ENCODE results near the gene DNM3. TPM values are rescaled to one million over a fixed set of nuclear protein-coding genes. Genes with fewer than 3 reads are reported as not detected.

DNM3 gene
- total and polyA plus RNA-seq, 4 donors, result 2.1 to 16.3 (median 5.6) TPM

GRCh38 chr1:171864308-171864707 is 23.0 kb downstream of the DNM3 start:
- peaks cover 0 to 1% (median 0%) of the 10 kb centered on the region in 5 donors for H3K4me1 ChIP-seq (ENCODE audit: control insufficient read depth in 5 of 5, insufficient read depth in 5 of 5, low read length in 5 of 5)
- ATAC-seq (ENCODE audit: insufficient read depth, low FRiP score), result no peak
- TF ChIP-seq, protein P1, sequence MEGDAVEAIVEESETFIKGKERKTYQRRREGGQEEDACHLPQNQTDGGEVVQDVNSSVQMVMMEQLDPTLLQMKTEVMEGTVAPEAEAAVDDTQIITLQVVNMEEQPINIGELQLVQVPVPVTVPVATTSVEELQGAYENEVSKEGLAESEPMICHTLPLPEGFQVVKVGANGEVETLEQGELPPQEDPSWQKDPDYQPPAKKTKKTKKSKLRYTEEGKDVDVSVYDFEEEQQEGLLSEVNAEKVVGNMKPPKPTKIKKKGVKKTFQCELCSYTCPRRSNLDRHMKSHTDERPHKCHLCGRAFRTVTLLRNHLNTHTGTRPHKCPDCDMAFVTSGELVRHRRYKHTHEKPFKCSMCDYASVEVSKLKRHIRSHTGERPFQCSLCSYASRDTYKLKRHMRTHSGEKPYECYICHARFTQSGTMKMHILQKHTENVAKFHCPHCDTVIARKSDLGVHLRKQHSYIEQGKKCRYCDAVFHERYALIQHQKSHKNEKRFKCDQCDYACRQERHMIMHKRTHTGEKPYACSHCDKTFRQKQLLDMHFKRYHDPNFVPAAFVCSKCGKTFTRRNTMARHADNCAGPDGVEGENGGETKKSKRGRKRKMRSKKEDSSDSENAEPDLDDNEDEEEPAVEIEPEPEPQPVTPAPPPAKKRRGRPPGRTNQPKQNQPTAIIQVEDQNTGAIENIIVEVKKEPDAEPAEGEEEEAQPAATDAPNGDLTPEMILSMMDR (IDR thresholded peaks at IDR 0.05; ENCODE audit: control extremely low read depth, extremely low read depth), result no peak
- H3K27me3 ChIP-seq (ENCODE audit: control insufficient read depth in 3 of 3, insufficient read depth in 3 of 3, low read length in 2 of 3), result no peaks in the 10 kb centered on the region
- DNase-seq, result no peak
- H3K36me3 ChIP-seq (ENCODE audit: control insufficient read depth in 4 of 4, insufficient read depth in 4 of 4, low read length in 4 of 4), result no peaks in the 10 kb centered on the region
- no peaks in the 10 kb centered on the region for H3K9me3 ChIP-seq (ENCODE audit: control insufficient read depth in 4 of 4, insufficient read depth in 3 of 4, low read length in 3 of 4)
- H3K27ac ChIP-seq (ENCODE audit: low read depth in 1 of 2, low read length in 1 of 2), result no peak overlapping the region
- no peak overlapping the region for H3K4me3 ChIP-seq
- no peak overlapping the region for H3K9ac ChIP-seq (ENCODE audit: insufficient read depth in 1 of 2, low read length in 2 of 2)

- no peaks in the 10 kb centered on the region for H3K9me3 ChIP-seq (ENCODE audit: control insufficient read depth in 4 of 4, insufficient read depth in 3 of 4, low read length in 3 of 4)
These were observed 23.8 kb downstream of the DNM3 start for GRCh38 chr1:171865106-171865505.

GRCh38 chr1:171867236-171867635 is 25.9 kb downstream of the DNM3 start:
- no peak for DNase-seq
- 90 to 96% methylated on average over 2 of the region's 2 CpGs for WGBS, 2 donors
- TF ChIP-seq, protein P1 (IDR thresholded peaks at IDR 0.05; ENCODE audit: control extremely low read depth, extremely low read depth), result no peak
- peaks cover 0 to 1% (median 0%) of the 10 kb centered on the region in 5 donors for H3K4me1 ChIP-seq (ENCODE audit: control insufficient read depth in 5 of 5, insufficient read depth in 5 of 5, low read length in 5 of 5)
- no peak overlapping the region for H3K27ac ChIP-seq (ENCODE audit: low read depth in 1 of 2, low read length in 1 of 2)
- no peaks in the 10 kb centered on the region for H3K9me3 ChIP-seq (ENCODE audit: control insufficient read depth in 4 of 4, insufficient read depth in 3 of 4, low read length in 3 of 4)
- no peaks in the 10 kb centered on the region for H3K27me3 ChIP-seq (ENCODE audit: control insufficient read depth in 3 of 3, insufficient read depth in 3 of 3, low read length in 2 of 3)
- ATAC-seq (ENCODE audit: insufficient read depth, low FRiP score), result no peak
- H3K9ac ChIP-seq (ENCODE audit: insufficient read depth in 1 of 2, low read length in 2 of 2), result no peak overlapping the region
- no peaks in the 10 kb centered on the region for H3K36me3 ChIP-seq (ENCODE audit: control insufficient read depth in 4 of 4, insufficient read depth in 4 of 4, low read length in 4 of 4)
- H3K4me3 ChIP-seq, result no peak overlapping the region

More at GRCh38 chr1:171865106-171865505, 23.8 kb downstream of the DNM3 start:
- WGBS, 2 donors, result 92 to 93% methylated on average over 6 of the region's 6 CpGs
- H3K4me1 ChIP-seq (ENCODE audit: control insufficient read depth in 5 of 5, insufficient read depth in 5 of 5, low read length in 5 of 5), result peaks cover 0 to 1% (median 0%) of the 10 kb centered on the region in 5 donors
- no peak overlapping the region for H3K9ac ChIP-seq (ENCODE audit: insufficient read depth in 1 of 2, low read length in 2 of 2)
- no peaks in the 10 kb centered on the region for H3K36me3 ChIP-seq (ENCODE audit: control insufficient read depth in 4 of 4, insufficient read depth in 4 of 4, low read length in 4 of 4)
- no peak overlapping the region for H3K27ac ChIP-seq (ENCODE audit: low read depth in 1 of 2, low read length in 1 of 2)
- DNase-seq (no peak), ATAC-seq (ENCODE audit: insufficient read depth, low FRiP score) (no peak)
- no peaks in the 10 kb centered on the region for H3K27me3 ChIP-seq (ENCODE audit: control insufficient read depth in 3 of 3, insufficient read depth in 3 of 3, low read length in 2 of 3)
- TF ChIP-seq, protein P1 (IDR thresholded peaks at IDR 0.05; ENCODE audit: control extremely low read depth, extremely low read depth), result no peak
- no peak overlapping the region for H3K4me3 ChIP-seq

GRCh38 chr1:171868217-171868803 is 27.0 kb downstream of the DNM3 start:
- TF ChIP-seq, protein P1 (IDR thresholded peaks at IDR 0.05; ENCODE audit: control extremely low read depth, extremely low read depth), result no peak
- Histone ChIP-seq H3K27ac (ENCODE audit: low read depth in 1 of 2, low read length in 1 of 2) (no peak overlapping the region), H3K9me3 (ENCODE audit: control insufficient read depth in 4 of 4, insufficient read depth in 3 of 4, low read length in 3 of 4) (no peaks in the 10 kb centered on the region), H3K36me3 (ENCODE audit: control insufficient read depth in 4 of 4, insufficient read depth in 4 of 4, low read length in 4 of 4) (no peaks in the 10 kb centered on the region), H3K9ac (ENCODE audit: insufficient read depth in 1 of 2, low read length in 2 of 2) (no peak overlapping the region), H3K4me3 (no peak overlapping the region), H3K4me1 (ENCODE audit: control insufficient read depth in 5 of 5, insufficient read depth in 5 of 5, low read length in 5 of 5) (peaks cover 0 to 1% (median 0%) of the 10 kb centered on the region in 5 donors), H3K27me3 (ENCODE audit: control insufficient read depth in 3 of 3, insufficient read depth in 3 of 3, low read length in 2 of 3) (no peaks in the 10 kb centered on the region)
- ATAC-seq (ENCODE audit: insufficient read depth, low FRiP score) (no peak), DNase-seq (peak in 1 of 3 donors; percentile 42)
- WGBS, 2 donors, result 6 to 26% methylated on average over 3 of the region's 3 CpGs

All from lung (tissue), 12 donors.